ENCODE data around the gene SIVA1. TPM values are rescaled to one million over a fixed set of nuclear protein-coding genes. Genes with fewer than 3 reads are reported as not detected.

Gene SIVA1
- total RNA-seq, 1 experiment from 2014 or later: 70.0 TPM

GRCh38 chr14:104769324-104770071 is 16.6 kb downstream of the SIVA1 start:
- no peak for DNase-seq (ENCODE audit: extremely low read depth, low read depth)

DNA sequence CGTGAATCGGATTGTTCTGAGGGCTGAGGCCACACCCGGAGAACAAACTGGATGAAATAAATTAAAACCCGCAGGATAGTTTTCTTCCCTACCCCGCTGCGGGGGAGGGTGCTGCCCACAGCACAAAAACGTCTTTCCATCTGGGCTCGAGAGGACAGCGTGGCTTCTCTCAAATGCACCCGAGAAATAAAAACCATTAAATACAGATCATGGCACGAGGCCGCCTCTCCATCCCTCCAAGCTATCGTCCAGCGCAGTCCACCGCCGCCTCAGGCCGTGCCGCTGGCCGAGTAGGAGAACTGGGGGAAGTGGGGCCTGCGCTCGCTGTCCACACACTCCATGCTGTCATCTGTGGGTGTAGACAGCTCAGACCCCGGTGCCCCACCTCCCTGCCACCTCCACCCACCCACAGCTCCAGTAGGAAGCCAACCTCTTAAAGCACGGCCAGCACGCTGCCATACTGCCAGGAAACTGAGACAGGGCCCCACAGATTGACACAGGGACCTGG is 17.2 kb downstream of the SIVA1 start:
- no peak for DNase-seq (ENCODE audit: extremely low read depth, low read depth)

GRCh38 chr14:104770851-104771272 is 17.9 kb downstream of the SIVA1 start:
- no peak for DNase-seq (ENCODE audit: extremely low read depth, low read depth)

- no peak for DNase-seq (ENCODE audit: extremely low read depth, low read depth)
Observed at GRCh38 chr14:104771374-104771773, 18.4 kb downstream of the SIVA1 start.

GRCh38 chr14:104771918-104772706 is 19.2 kb downstream of the SIVA1 start:
- no peak for DNase-seq (ENCODE audit: extremely low read depth, low read depth)

- no peak for DNase-seq (ENCODE audit: extremely low read depth, low read depth)
Observed at GRCh38 chr14:104772707-104773504, 20.0 kb downstream of the SIVA1 start.

- DNase-seq (ENCODE audit: extremely low read depth, low read depth): no peak
Observed at GRCh38 chr14:104773505-104774452, 20.8 kb downstream of the SIVA1 start.

DNA sequence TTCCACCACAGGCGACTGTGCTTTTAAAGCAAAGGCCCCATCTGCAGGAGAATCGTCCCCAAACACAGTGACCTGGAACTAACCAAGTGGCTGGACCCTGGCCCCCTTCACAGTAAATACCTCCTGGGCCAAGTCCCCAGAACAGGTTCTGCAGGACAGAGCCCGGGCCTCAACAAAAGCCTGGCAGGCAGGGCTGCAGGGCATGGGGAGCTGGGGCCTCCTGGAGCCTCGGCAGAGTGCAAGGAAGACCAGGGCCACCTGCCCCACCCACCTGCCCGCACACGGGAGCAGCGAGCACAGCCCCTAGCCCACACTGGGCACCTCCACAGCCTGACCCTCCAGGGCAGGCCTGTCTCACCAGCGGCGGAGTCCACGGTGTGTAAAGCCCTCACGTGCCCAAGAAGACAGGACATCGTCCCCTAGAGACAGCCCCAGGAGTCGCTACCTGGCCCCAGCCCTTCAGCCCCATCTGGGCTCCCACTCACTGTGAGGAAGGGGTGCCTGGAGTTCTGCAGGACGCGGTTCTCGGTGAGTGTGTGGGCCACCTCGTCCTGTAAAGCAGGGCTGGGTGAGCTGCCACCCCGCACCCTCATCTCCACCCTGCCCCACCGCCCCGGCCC is 21.6 kb downstream of the SIVA1 start:
- DNase-seq (ENCODE audit: extremely low read depth, low read depth): no peak

DNA sequence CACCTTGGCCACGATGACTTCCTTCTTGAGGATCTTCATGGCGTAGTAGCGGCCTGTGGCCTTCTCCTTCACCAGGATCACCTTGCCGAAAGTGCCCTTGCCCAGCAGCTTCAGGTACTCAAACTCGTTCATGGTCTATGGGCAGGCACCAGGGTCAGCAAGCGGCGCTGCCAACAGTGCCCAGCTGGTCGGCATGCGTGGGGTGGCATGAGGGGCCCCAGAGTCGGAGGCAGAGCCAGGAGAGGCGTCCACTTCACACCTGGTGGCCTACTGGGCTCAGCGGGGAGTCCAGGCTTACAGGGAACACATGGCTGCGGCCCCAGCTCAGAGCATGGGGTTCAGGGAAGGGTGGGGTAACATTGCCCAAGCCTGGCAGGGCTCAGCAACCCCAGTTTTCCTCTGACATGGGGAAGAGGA is 22.1 kb downstream of the SIVA1 start:
- DNase-seq (ENCODE audit: extremely low read depth, low read depth): no peak

GRCh38 chr14:104776481-104776880 is 23.5 kb downstream of the SIVA1 start:
- DNase-seq (ENCODE audit: extremely low read depth, low read depth): no peak

- DNase-seq (ENCODE audit: extremely low read depth, low read depth): no peak
Observed at GRCh38 chr14:104776961-104777807, 24.2 kb downstream of the SIVA1 start.

GRCh38 chr14:104777808-104778249 is 24.9 kb downstream of the SIVA1 start:
- DNase-seq (ENCODE audit: extremely low read depth, low read depth): no peak

DNA sequence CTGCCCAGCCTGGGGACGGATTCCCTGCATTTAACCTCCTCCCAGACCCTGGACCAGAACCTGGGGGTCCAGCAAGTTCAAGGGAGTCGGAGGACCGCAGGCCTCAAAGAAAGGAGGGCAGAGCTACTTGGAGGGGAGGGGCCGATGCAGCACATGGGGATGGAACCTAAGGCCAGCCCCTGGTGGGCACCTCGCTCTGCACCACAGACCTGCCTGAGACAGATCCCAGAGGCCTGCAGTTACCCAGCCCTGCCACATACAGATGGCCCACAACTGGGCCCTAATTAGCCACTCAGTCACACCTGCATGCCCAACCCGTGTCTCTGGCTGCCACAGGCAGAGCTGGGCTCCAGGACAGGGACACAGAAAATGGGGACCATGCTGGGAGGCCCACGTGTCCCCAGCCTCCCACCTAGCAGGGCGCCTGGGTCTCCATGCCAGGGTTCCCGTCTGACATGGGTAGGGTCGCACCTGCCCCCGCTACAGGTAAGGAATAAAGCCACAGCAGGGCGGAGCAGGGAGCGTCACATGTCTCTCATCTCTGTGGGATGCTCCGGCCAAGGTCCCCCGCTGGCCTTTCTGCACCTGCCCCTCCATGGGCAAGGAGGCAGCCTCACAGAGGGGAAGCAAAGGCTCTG is 25.9 kb downstream of the SIVA1 start:
- no peak for DNase-seq (ENCODE audit: extremely low read depth, low read depth)

DNA sequence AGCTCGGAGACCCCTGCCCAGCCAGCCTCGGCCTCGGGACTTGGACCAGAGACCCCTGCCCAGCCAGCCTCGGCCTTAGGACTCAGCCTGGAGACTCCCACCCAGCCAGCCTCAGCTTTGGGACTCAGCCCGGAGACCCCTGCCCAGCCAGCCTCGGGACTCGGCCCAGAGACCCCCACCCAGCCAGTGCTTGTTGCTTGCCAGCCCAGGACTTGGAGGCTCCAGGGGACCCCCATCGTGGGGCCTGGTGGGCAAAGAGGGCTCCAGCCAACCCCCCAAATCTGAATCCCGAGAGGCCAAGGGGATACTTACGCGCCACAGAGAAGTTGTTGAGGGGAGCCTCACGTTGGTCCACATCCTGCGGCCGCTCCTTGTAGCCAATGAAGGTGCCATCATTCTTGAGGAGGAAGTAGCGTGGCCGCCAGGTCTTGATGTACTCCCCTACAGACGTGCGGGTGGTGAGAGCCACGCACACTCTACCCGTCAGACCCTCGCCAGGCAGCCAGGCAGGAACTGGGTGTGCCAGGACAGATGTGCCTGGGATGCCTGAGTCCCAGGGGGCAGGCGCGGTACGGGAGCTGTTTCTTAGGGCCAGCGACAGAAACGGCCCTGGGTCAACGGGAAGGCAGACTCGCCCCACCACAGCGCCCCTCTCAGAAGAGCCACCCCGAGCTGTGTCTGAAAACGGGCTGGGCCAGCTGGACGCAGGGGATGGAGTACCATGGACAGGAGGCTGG is 27.0 kb downstream of the SIVA1 start:
- DNase-seq (ENCODE audit: extremely low read depth, low read depth): no peak

DNA sequence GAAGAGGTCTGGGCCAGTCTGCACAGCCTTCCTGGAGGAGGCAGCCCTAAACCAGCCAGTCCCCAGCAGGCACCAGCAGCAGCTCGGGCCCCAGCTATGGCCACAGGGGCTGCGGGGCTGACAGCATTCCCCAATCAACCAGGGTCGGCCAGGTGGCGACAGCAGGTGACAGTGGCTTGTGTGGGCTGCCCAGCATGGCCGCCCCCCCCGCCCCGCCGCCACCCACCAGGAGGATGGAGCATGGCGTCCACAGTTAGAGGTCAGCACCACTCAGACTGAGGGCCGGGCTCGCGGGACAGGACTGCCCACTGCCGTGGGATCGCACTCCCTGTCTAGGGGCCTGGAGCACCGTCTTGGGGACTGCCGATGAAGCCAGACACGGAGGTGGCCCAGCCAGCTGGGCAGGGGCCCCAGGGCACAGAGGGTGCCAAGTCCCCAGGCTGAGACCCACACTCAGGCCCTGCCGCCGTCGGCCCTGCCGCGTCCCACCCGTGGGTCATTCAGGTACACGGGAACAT is 27.6 kb downstream of the SIVA1 start:
- no peak for DNase-seq (ENCODE audit: extremely low read depth, low read depth)

DNA sequence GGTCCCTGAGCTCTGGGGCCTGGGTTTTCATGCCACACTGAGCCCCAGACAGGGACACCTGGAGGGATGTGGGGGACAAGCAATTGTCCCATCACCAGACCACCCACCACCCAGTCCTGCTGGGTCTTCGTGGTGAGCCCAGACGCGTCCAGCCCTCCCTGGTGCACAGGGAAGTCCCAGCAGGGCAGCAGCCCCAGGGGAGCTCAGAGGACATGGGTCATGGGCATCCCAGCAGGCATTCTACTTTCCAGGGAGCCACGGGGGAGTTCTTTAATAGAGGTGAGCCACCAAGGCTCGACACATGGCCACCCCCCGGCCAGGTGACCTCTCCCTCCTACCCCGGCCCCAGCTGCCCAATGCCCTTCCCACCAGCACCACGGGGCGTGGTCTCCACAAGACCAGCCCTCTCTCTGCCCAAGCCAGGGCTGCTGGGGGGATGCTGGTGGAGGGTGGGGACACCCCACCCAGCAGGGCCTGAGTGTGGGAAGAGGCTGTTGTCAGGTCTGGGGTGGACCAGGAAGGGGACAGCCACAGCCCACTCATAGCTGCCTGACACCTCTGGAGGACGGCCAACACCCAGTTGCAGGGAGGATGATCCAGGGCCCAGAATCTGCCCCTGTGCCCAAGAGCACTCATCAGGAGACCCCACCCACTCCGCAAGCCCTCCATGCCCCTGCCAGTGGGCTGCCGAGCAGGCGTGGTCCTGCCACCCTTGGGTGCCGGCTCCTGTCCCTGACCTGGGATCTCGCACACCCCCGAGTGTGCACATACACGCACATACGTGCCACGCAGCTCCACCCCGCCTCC is 28.5 kb downstream of the SIVA1 start:
- DNase-seq (ENCODE audit: extremely low read depth, low read depth): no peak
